Hepatocyte (in vitro differentiated cells): ENCODE results near the gene ZNF576. TPM values are rescaled to one million over a fixed set of nuclear protein-coding genes. Genes with fewer than 3 reads are reported as not detected.
"Not testable (repeated sequence)": the region's sequence is repeated elsewhere in the genome, so short reads cannot be mapped to it uniquely, and the experiment has no call there.

Experiments used
- DNase-seq: peaks from one replicate; pipeline ENCODE4 v3.0.0-alpha.2; 2016; ENCODE audit warnings: low spot score
- H2AFZ ChIP-seq: fragments of 200-600 bp; sonication (generic); 2 replicates; pipeline ENCODE4 v1.6.0; 2016; ENCODE audit warnings: antibody characterized with exemption, mild to moderate bottlenecking
- H3K27ac ChIP-seq: fragments of 200-600 bp; sonication (generic); 2 replicates; pipeline ENCODE4 v1.5.1; 2016; ENCODE audit warnings: mild to moderate bottlenecking
- H3K27me3 ChIP-seq: fragments of 200-600 bp; sonication (generic); 2 replicates; pipeline ENCODE4 v1.6.1; 2016
- H3K36me3 ChIP-seq: fragments of 200-600 bp; sonication (generic); replicated peaks from 2 replicates; pipeline ENCODE4 v1.5.1; 2016; ENCODE audit warnings: low read depth; ENCODE audit not compliant: insufficient read depth
- H3K4me1 ChIP-seq: fragments of 200-600 bp; sonication (generic); 2 replicates; pipeline ENCODE4 v1.5.1; 2016; ENCODE audit warnings: mild to moderate bottlenecking, moderate library complexity; ENCODE audit not compliant: insufficient read depth
- H3K4me2 ChIP-seq: fragments of 200-600 bp; sonication (generic); 2 replicates; pipeline ENCODE4 v1.6.0; 2016
- H3K4me3 ChIP-seq: fragments of 200-600 bp; sonication (generic); 2 replicates; pipeline ENCODE4 v1.5.1; 2016; ENCODE audit warnings: mild to moderate bottlenecking
- H3K79me2 ChIP-seq: fragments of 200-600 bp; sonication (generic); 2 replicates; pipeline ENCODE4 v1.6.0; 2017; ENCODE audit warnings: mild to moderate bottlenecking
- H3K9me2 ChIP-seq: fragments of 200-600 bp; sonication (generic); replicated peaks from 2 replicates; pipeline ENCODE4 v1.6.0; 2017; ENCODE audit warnings: mild to moderate bottlenecking; ENCODE audit not compliant: insufficient read depth
- H3K9me3 ChIP-seq: fragments of 200-600 bp; sonication (generic); 2 replicates; pipeline ENCODE4 v1.5.1; 2016; ENCODE audit warnings: low read depth, mild to moderate bottlenecking
- H4K20me1 ChIP-seq: fragments of 200-600 bp; sonication (generic); 2 replicates; pipeline ENCODE4 v1.6.0; 2016; ENCODE audit warnings: mild to moderate bottlenecking; ENCODE audit not compliant: insufficient read depth, poor library complexity, severe bottlenecking
- CTCF ChIP-seq: fragments of 200-600 bp; sonication (generic); IDR thresholded peaks from 2 replicates; pipeline ENCODE4 v1.5.1; 2016; ENCODE audit warnings: antibody characterized with exemption, mild to moderate bottlenecking; ENCODE audit not compliant: poor library complexity
- EZH2 ChIP-seq: fragments of 200-600 bp; sonication (generic); IDR thresholded peaks from 2 replicates; pipeline ENCODE4 v1.6.1; 2016; ENCODE audit warnings: antibody characterized with exemption, mild to moderate bottlenecking, borderline replicate concordance
- EZH2phosphoT487 ChIP-seq: fragments of 200-600 bp; sonication (generic); IDR thresholded peaks from one replicate; pipeline ENCODE4 v1.6.1; 2018; ENCODE audit warnings: antibody characterized with exemption, mild to moderate bottlenecking, low read depth, moderate library complexity; ENCODE audit not compliant: unreplicated experiment, severe bottlenecking
- WGBS: methylation state at CpG from one replicate; pipeline ENCODE4 v1.1.6; 2016; ENCODE audit warnings: low lambda C conversion rate; ENCODE audit errors: missing lambda C conversion rate; 5-methylcytosine and 5-hydroxymethylcytosine counted together
- polyA plus RNA-seq: library from polyadenylated mRNA; unstranded; fragments of >200 nt; fragmentation: Nextera tagmentation; extraction: Ambion mirVana; gene quantifications from 2 replicates; pipeline ENCODE4 v1.2.1, GENCODE V29; 2016
- total RNA-seq: library from RNA; depleted of rRNA; stranded (reverse); fragments of >200 nt; gene quantifications from 2 replicates; pipeline ENCODE4 v1.2.3, GENCODE V29; 2014

The ZNF576 gene
- total and polyA plus RNA-seq, 2 experiments from 2014 or later: 16.1 to 16.2 TPM

GRCh38 chr19:43581467-43581866 lies 14.9 kb upstream of the ZNF576 start:
- H3K4me2 ChIP-seq: peak overlapping the region; percentile 89
- no peaks in the 10 kb centered on the region for H3K36me3 ChIP-seq
- H2AFZ ChIP-seq: no peak overlapping the region
- WGBS: 79% methylated on average over 7 of the region's 7 CpGs
- no peaks in the 10 kb centered on the region for H3K9me3 ChIP-seq
- no peak overlapping the region for H3K4me3 ChIP-seq
- no peaks in the 10 kb centered on the region for H3K9me2 ChIP-seq
- H3K27ac ChIP-seq: no peak overlapping the region
- peaks cover 7% of the 10 kb centered on the region for H3K4me1 ChIP-seq
- TF ChIP-seq EZH2 (no peak), CTCF (no peak)
- DNase-seq: no peak
- H4K20me1 ChIP-seq: no peaks in the 10 kb centered on the region
- no peaks in the 10 kb centered on the region for H3K79me2 ChIP-seq
- no peaks in the 10 kb centered on the region for H3K27me3 ChIP-seq

GRCh38 chr19:43582495-43582894 lies 13.9 kb upstream of the ZNF576 start:
- no peaks in the 10 kb centered on the region for H3K9me3 ChIP-seq

GRCh38 chr19:43584484-43584883 lies 11.9 kb upstream of the ZNF576 start:
- Histone ChIP-seq H3K27me3 (no peaks in the 10 kb centered on the region), H3K9me2 (no peaks in the 10 kb centered on the region), H3K36me3 (no peaks in the 10 kb centered on the region), H3K4me3 (no peak overlapping the region), H3K4me2 (no peak overlapping the region), H3K4me1 (peaks cover 7% of the 10 kb centered on the region), H4K20me1 (no peaks in the 10 kb centered on the region), H3K79me2 (no peaks in the 10 kb centered on the region), H2AFZ (no peak overlapping the region), H3K27ac (peak overlapping the region; percentile 91), H3K9me3 (no peaks in the 10 kb centered on the region)
- TF ChIP-seq EZH2: no peak
- TF ChIP-seq CTCF: no peak
- TF ChIP-seq EZH2phosphoT487: no peak
- 100% methylated on average over 1 of the region's 1 CpG for WGBS
- DNase-seq: peak; percentile 22

More at GRCh38 chr19:43582495-43582894, 13.9 kb upstream of the ZNF576 start:
- Histone ChIP-seq H3K36me3 (no peaks in the 10 kb centered on the region), H3K27me3 (no peaks in the 10 kb centered on the region), H3K4me2 (no peak overlapping the region), H2AFZ (no peak overlapping the region), H3K4me1 (peaks cover 7% of the 10 kb centered on the region), H3K27ac (no peak overlapping the region), H3K79me2 (no peaks in the 10 kb centered on the region), H3K4me3 (no peak overlapping the region), H4K20me1 (no peaks in the 10 kb centered on the region), H3K9me2 (no peaks in the 10 kb centered on the region)
- TF ChIP-seq EZH2phosphoT487 (no peak), CTCF (no peak), EZH2 (no peak)
- WGBS: 98% methylated on average over 2 of the region's 2 CpGs
- DNase-seq: no peak

- Histone ChIP-seq H3K36me3 (no peaks in the 10 kb centered on the region), H3K4me1 (no peaks in the 10 kb centered on the region), H4K20me1 (no peaks in the 10 kb centered on the region), H3K79me2 (no peaks in the 10 kb centered on the region), H3K4me2 (no peak overlapping the region), H3K9me3 (no peaks in the 10 kb centered on the region), H3K9me2 (no peaks in the 10 kb centered on the region), H2AFZ (no peak overlapping the region), H3K4me3 (no peak overlapping the region), H3K27me3 (no peaks in the 10 kb centered on the region), H3K27ac (no peak overlapping the region)
- TF ChIP-seq EZH2phosphoT487: no peak
- TF ChIP-seq CTCF: no peak
- TF ChIP-seq EZH2: no peak
- 82% methylated on average over 2 of the region's 2 CpGs for WGBS
- DNase-seq: no peak
These were observed 10.0 kb upstream of the ZNF576 start for GRCh38 chr19:43586346-43586745.

- not testable (repeated sequence) for H3K9me3 ChIP-seq, DNase-seq, H3K4me1 ChIP-seq, H3K27me3 ChIP-seq, H3K79me2 ChIP-seq, H3K4me3 ChIP-seq, H4K20me1 ChIP-seq, H3K9me2 ChIP-seq, H3K27ac ChIP-seq, H3K36me3 ChIP-seq, H3K4me2 ChIP-seq, H2AFZ ChIP-seq
- WGBS: 98% methylated on average over 3 of the region's 3 CpGs
These were observed 9.4 kb upstream of the ZNF576 start for GRCh38 chr19:43587029-43587428.
